Testis (tissue), 5 donors: ENCODE measurements around the gene KIF26A. TPM values are rescaled to one million over a fixed set of nuclear protein-coding genes. Genes with fewer than 3 reads are reported as not detected.

Source experiments
- DNase-seq: peaks from one replicate; pipeline ENCODE4 v3.0.0-alpha.2; 2019
- H3K27ac ChIP-seq, 2 donors: fragments of 200-600 bp; sonication (generic); one replicate each; pipeline ENCODE4 v1.5.1; 2019
- H3K27me3 ChIP-seq: fragments of 200-600 bp; sonication (generic); one replicate; pipeline ENCODE4 v1.5.1; 2019
- H3K36me3 ChIP-seq: fragments of 200-600 bp; sonication (generic); one replicate; pipeline ENCODE4 v1.5.1; 2017; ENCODE audit warnings: low read depth; ENCODE audit errors: missing control alignments
- H3K4me1 ChIP-seq: fragments of 200-600 bp; sonication (generic); one replicate; pipeline ENCODE4 v1.5.1; 2019
- H3K4me3 ChIP-seq, 2 donors: fragments of 200-600 bp; sonication (generic); one replicate each; pipeline ENCODE4 v1.5.1; 2017 to 2019
- H3K9me3 ChIP-seq: fragments of 200-600 bp; sonication (generic); one replicate; pipeline ENCODE4 v1.5.1; 2017
- POLR2A ChIP-seq: fragments of 450-650 bp; IDR thresholded peaks from one replicate; pipeline ENCODE4 v1.6.1; 2017; ENCODE audit warnings: antibody characterized with exemption, mild to moderate bottlenecking, moderate library complexity
- WGBS, 2 donors: methylation state at CpG; one replicate each; pipeline ENCODE4 v1.1.5; 2018; 5-methylcytosine and 5-hydroxymethylcytosine counted together
- intact Hi-C: fragments of 100-400 bp; cut with DNase I; formaldehyde crosslinking; loops from one replicate; pipeline ENCODE4 v1.15.1; 2023; ENCODE audit warnings: low total_unique reads
- long read RNA-seq, 2 donors: transcript quantifications; one replicate each; lab custom pipeline, GENCODE V29; 2026
- polyA plus RNA-seq: library from polyadenylated mRNA; stranded (reverse); fragments of 350-450 nt; fragmentation: Illumina TruSeq; extraction: RNeasy Lipid Tissue Mini Kit (QIAGEN cat#74804); gene quantifications from one replicate; pipeline ENCODE4 v1.2.3, GENCODE V29; 2014; ENCODE audit warnings: low read depth, low replicate concordance; ENCODE audit not compliant: insufficient read depth
- total RNA-seq, 2 donors: library from RNA; depleted of rRNA; stranded (reverse); fragments of >200 nt; gene quantifications; one replicate each; pipeline ENCODE4 v1.2.3, GENCODE V29; 2016
- TF ChIP-seq, protein P1 (sequence below), 3 experiments: fragments of 450-650 bp in 2 of 3; fragments of 200-600 bp in 1 of 3; sonication (generic) in 1 of 3; IDR thresholded peaks; one replicate each; pipeline ENCODE4 v1.5.1; 2016 to 2019; ENCODE audit warnings: antibody characterized with exemption in 3 of 3, mild to moderate bottlenecking in 2 of 3, moderate library complexity in 1 of 3

Gene KIF26A
- total RNA-seq: 10 to 100 TPM; 18.3 to 21.2 TPM
- polyA plus RNA-seq: 5.6 TPM
- long read RNA-seq, donor 1, full-length matches to known transcripts: 1 of 1 reads
- long read RNA-seq, donor 1, partial matches to known transcripts: 0 of 1 reads
- long read RNA-seq, donor 1, other reads (novel, unspliced or antisense): 0 of 1 reads
- long read RNA-seq, donor 2: 0 reads

DNA sequence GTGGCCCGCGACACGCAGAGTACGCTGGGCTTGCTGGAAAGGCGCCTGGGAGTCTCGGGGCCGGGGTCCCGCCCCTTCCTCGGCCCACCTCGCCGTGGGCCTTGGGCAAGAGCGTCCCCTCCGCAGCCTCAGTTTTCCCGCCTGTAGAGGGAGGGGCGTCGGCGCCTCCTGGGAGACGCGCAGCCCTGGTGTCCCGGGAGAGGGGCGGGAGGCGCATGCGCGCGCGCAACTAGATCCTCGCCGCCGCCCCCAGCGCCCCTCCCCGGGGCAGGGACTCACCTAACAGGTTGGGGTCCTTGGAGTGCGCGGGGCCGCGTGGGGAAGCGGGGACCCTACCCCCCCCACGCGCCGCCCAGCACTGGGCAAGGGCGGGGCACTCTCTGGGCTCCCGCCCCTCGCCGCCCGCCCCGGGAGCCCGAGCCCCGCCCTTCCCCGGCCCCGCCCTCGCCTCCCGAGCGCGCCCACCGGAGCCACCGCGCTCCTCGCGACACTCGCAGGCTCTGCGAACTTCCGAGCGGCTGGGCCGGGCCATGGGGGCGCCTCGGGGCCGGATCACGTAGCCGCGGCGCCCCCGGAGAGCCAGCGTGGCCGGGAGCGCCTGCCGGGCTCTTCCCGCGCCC lies at the start of gene KIF26A:
TSS of gene KIF26A (plus strand) at position 490 of the 620 bp plus-strand sequence. CDS start 136 bp downstream, outside the sequence.
- no peaks in the 10 kb centered on the region for H3K36me3 ChIP-seq
- 0% methylated on average over 17 to 75 of the region's 77 CpGs for WGBS, 2 donors
- peaks cover 6% of the 10 kb centered on the region for H3K4me1 ChIP-seq
- peak within 1 kb of the TSS; percentile 49 to 56 for H3K4me3 ChIP-seq
- no peak for TF ChIP-seq POLR2A
- TF ChIP-seq, protein P1, sequence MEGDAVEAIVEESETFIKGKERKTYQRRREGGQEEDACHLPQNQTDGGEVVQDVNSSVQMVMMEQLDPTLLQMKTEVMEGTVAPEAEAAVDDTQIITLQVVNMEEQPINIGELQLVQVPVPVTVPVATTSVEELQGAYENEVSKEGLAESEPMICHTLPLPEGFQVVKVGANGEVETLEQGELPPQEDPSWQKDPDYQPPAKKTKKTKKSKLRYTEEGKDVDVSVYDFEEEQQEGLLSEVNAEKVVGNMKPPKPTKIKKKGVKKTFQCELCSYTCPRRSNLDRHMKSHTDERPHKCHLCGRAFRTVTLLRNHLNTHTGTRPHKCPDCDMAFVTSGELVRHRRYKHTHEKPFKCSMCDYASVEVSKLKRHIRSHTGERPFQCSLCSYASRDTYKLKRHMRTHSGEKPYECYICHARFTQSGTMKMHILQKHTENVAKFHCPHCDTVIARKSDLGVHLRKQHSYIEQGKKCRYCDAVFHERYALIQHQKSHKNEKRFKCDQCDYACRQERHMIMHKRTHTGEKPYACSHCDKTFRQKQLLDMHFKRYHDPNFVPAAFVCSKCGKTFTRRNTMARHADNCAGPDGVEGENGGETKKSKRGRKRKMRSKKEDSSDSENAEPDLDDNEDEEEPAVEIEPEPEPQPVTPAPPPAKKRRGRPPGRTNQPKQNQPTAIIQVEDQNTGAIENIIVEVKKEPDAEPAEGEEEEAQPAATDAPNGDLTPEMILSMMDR (IDR thresholded peaks at IDR 0.05): no peak
- no peaks in the 10 kb centered on the region for H3K27me3 ChIP-seq
- intact Hi-C loops: loop anchor here (5.0 kb wide), 1 partner anchor 424 kb away; no protein-coding TSS in a partner anchor
- H3K27ac ChIP-seq: no peak within 1 kb of the TSS
- no peaks in the 10 kb centered on the region for H3K9me3 ChIP-seq
- DNase-seq: peak; percentile 41

DNA sequence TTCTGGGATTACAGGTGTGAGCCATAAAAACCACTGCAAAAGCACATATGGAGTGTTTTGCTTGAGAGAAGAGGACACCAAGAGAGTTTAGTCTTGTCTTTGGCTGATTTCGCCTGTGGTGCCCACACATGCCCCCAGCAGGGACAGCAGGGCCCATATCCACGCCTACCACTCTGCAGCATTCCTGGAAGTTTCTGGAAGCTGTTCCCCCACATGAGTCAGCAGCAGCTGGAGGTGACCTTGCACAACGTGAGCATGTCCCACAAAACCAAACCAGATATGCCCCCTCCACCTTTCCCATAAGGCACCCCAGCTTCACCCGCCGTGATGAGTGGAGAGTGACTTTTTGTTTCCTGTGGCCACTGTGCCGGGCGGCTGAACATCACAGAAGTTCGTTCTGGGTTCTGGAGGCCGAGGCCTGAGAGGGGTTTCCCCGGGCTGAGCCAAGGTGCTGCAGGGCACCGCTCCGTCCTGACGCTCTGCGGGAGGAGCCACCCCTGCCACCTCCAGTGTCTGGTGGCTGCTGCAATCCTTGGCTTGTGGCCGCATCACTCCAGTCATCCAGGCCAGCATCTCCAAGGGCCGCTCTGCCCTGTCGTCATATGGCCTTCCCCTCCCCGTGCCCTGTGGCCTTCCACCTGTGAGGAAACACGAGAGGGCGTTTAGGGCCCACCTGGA lies 48.2 kb upstream of the KIF26A start:
- H3K4me1 ChIP-seq: no peaks in the 10 kb centered on the region
- DNase-seq: no peak
- no peak overlapping the region for H3K27ac ChIP-seq
- no peak for TF ChIP-seq POLR2A
- TF ChIP-seq, protein P1 (IDR thresholded peaks at IDR 0.05): no peak
- no peaks in the 10 kb centered on the region for H3K9me3 ChIP-seq
- intact Hi-C loops: no loop called here
- H3K27me3 ChIP-seq: no peaks in the 10 kb centered on the region
- 95 to 96% methylated on average over 16 to 20 of the region's 20 CpGs for WGBS, 2 donors
- H3K36me3 ChIP-seq: no peaks in the 10 kb centered on the region
- H3K4me3 ChIP-seq: no peak overlapping the region

DNA sequence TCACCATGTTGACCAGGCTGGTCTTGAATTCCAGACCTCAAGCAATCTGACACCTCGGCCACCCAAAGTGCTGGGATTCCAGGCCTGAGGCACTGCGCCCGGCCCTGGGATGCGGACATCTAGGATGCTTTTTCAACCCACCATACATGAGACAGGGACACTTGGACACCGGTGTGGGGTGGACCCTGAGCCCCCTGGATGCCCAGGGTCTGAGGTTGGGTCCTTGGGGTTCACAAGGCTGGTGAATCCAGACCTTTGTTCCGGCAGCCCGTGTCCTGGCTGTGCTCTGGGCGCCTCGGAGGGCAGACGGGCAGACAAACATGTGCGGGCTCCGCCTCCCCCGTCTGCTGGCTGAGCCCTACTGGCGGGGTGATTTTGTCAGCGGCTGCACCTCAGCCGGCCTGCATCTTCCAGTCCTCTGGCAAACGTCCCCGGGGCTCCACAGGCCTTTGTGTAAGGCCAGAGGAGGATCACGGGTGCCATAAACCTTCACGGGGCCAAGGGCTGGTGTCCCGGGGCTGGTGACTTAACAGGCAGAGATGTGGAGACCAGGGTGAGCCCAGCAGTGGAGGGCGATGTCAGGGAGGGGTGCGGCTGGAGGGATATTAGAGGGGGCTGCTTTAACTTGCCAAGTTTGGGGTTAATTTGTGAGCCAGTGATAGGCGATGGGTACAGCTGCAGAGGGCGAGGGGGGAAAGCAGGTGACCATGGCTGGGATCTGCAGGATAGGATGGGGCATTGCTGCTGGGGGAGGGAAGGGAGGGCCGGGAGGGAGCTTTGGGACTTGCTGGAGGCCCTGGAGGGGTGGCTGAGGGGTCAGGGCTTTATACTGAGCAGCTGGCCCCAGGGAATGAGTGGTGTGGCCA lies 47.1 kb upstream of the KIF26A start:
- H3K9me3 ChIP-seq: no peaks in the 10 kb centered on the region
- no peak overlapping the region for H3K4me3 ChIP-seq
- no peaks in the 10 kb centered on the region for H3K4me1 ChIP-seq
- no peak overlapping the region for H3K27ac ChIP-seq
- H3K36me3 ChIP-seq: no peaks in the 10 kb centered on the region
- DNase-seq: no peak
- intact Hi-C loops: no loop called here
- TF ChIP-seq, protein P1 (IDR thresholded peaks at IDR 0.05): no peak
- no peak for TF ChIP-seq POLR2A
- WGBS, 2 donors: 76 to 77% methylated on average over 12 to 26 of the region's 26 CpGs
- no peaks in the 10 kb centered on the region for H3K27me3 ChIP-seq

DNA sequence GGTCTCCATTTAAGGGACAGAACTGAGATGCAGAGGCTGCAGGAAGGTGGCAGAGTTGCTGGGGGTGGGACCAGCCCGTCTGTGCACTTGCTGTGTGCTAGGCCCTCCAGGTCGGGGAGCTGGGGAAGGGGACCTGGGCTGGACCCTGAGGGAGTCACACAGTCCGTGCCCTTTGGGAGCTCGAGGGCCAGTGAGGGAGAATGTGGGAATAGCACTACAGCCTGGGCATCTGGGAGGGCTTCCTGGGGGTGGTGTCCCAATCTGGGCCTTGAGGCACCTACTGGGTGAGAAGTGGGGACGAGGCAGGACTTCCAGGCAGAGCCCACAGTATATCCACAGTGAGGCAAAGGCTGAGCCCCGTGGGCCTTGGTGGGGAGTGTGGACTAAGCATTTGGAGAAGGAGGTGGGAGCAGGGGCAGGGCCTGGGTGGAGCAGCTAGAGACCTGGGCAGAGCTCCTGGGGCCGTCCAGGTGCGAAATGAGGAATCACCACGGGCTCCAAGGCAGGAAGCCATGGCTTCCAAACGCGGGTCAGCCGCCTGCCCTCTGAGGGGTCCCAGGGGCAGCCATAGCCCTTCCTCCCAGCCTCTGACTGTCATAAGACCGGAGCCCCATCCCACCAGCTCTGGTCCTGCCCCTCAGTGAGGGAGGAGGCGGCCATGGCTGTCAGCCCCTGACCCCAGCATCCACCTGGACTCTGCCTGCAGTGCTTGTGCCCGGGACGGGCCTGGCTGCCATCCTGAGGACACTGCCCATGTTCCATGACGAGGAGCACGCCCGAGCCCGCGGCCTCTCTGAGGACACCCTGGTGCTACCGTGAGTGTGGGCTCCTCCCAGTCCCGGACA lies 46.2 kb upstream of the KIF26A start:
- Histone ChIP-seq H3K27ac (no peak overlapping the region), H3K4me1 (no peaks in the 10 kb centered on the region), H3K9me3 (no peaks in the 10 kb centered on the region), H3K4me3 (no peak overlapping the region), H3K27me3 (no peaks in the 10 kb centered on the region), H3K36me3 (no peaks in the 10 kb centered on the region)
- no peak for DNase-seq
- WGBS, 2 donors: 77 to 90% methylated on average over 13 to 23 of the region's 23 CpGs
- intact Hi-C loops: no loop called here
- TF ChIP-seq POLR2A: no peak
